ENCODE results near the gene IRAK1. TPM values are rescaled to one million over a fixed set of nuclear protein-coding genes. Genes with fewer than 3 reads are reported as not detected.

IRAK1 gene
- total RNA-seq, 2 donors from 2014 or later = 51.6 to 105 TPM

DNA sequence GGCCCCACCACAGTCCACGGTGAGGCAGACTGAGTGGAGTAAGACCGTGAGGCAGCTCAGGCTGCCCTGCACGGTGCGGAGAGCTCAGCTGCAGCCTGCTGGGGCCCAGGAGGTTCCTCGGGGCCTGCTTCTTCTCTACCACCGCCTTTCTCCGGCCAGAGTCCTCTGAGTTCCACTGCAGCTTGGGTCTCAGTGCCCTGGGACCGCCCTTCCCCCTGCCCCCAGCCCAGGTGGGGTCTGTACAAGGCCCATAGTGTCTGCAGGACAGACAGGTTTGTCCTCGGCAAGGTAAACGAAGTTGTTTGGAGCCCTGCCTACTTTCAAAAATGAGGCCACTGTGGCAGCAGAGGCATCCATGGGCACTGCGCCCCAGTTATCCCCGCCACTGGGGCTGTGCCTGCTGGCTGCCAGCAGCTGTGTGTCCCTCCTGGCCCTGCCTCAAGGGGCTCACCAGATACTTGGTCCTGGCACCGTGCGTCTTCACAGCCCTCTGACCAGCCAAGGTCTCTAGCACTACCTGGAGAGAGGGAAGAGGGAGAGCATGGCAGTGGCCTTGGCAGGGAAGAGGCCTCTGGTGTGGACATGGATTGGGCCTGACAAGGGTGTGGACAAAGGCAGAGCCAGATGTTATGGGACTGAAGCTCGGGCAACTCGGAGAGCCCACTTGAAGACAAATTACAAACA, 4.0 kb downstream of the IRAK1 start:
- H3K27ac ChIP-seq = no peak overlapping the region
- ATAC-seq (no peak), DNase-seq (no peak)
- no peaks in the 10 kb centered on the region for H3K36me3 ChIP-seq (replicated peaks in 1 of 2; ENCODE audit: insufficient read depth in 1 of 2, low read depth in 2 of 2)
- H3K9me3 ChIP-seq = no peaks in the 10 kb centered on the region
- no peak overlapping the region for H3K4me3 ChIP-seq
- intact Hi-C loops (cut with DNase I) = no loop called here
- TF ChIP-seq, protein P1, sequence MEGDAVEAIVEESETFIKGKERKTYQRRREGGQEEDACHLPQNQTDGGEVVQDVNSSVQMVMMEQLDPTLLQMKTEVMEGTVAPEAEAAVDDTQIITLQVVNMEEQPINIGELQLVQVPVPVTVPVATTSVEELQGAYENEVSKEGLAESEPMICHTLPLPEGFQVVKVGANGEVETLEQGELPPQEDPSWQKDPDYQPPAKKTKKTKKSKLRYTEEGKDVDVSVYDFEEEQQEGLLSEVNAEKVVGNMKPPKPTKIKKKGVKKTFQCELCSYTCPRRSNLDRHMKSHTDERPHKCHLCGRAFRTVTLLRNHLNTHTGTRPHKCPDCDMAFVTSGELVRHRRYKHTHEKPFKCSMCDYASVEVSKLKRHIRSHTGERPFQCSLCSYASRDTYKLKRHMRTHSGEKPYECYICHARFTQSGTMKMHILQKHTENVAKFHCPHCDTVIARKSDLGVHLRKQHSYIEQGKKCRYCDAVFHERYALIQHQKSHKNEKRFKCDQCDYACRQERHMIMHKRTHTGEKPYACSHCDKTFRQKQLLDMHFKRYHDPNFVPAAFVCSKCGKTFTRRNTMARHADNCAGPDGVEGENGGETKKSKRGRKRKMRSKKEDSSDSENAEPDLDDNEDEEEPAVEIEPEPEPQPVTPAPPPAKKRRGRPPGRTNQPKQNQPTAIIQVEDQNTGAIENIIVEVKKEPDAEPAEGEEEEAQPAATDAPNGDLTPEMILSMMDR (IDR thresholded peaks at IDR 0.05) = no peak
- no peak for TF ChIP-seq POLR2A (IDR thresholded peaks at IDR 0.05)
- H3K4me1 ChIP-seq = peaks cover 44% of the 10 kb centered on the region
- no peaks in the 10 kb centered on the region for H3K27me3 ChIP-seq
- 71 to 83% methylated on average over 2 to 8 of the region's 16 CpGs for whole genome bisulfite sequencing, 2 donors

DNA sequence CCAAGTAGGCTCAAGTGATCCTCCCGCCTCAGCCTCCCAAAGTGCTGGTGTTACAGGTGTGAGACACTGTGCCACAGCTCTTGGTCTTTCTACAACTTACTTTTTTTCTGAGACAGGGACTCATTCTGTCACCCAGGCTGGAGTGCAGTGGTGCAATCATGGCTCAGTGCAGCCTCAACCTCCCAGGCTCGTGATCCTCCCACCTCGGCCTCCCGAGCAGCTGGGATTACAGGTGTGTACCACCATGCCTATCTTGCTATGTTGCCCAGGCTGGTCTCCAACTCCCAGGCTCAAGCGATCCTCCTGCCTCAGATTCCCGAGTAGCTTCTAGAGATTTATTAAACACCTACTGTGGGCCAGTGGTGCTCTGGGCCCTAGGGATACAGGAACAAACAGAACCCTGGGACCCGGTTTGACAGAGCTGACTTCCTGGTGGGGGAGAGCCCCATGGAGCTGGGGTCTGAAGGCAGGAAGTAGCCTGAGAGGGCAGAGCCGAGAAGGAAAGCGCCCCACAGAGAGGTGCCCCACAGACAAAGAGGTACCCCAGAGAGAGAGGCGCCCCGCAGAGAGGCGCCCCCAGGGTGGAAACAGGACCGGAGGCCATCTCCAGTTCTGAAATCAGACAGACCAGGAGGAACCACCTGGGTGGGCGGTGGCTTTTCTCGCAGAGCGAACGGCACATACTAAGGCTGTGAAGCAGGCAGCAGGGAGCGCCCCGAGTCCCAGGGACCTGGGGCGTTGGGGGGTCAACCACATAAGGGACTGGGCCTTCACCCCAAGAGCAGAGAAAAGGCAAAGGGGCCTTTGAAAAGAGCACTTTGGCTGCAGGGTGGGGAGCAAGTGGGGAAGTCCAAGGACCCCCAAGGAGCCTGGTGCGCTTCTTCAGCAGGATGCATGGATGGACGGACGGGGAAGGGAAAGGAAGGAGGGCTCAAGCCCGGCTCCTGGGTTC, 5.0 kb downstream of the IRAK1 start:
- Histone ChIP-seq H3K4me3 (no peak overlapping the region), H3K27me3 (no peaks in the 10 kb centered on the region), H3K27ac (no peak overlapping the region), H3K4me1 (peaks cover 49% of the 10 kb centered on the region), H3K36me3 (replicated peaks in 1 of 2; ENCODE audit: insufficient read depth in 1 of 2, low read depth in 2 of 2) (no peaks in the 10 kb centered on the region), H3K9me3 (no peaks in the 10 kb centered on the region)
- intact Hi-C loops (cut with DNase I) = no loop called here
- ATAC-seq (no peak), DNase-seq (no peak)
- TF ChIP-seq, protein P1 (IDR thresholded peaks at IDR 0.05) = no peak
- TF ChIP-seq POLR2A (IDR thresholded peaks at IDR 0.05) = no peak
- 87 to 100% methylated on average over 4 to 10 of the region's 24 CpGs for WGBS, 2 donors

DNA sequence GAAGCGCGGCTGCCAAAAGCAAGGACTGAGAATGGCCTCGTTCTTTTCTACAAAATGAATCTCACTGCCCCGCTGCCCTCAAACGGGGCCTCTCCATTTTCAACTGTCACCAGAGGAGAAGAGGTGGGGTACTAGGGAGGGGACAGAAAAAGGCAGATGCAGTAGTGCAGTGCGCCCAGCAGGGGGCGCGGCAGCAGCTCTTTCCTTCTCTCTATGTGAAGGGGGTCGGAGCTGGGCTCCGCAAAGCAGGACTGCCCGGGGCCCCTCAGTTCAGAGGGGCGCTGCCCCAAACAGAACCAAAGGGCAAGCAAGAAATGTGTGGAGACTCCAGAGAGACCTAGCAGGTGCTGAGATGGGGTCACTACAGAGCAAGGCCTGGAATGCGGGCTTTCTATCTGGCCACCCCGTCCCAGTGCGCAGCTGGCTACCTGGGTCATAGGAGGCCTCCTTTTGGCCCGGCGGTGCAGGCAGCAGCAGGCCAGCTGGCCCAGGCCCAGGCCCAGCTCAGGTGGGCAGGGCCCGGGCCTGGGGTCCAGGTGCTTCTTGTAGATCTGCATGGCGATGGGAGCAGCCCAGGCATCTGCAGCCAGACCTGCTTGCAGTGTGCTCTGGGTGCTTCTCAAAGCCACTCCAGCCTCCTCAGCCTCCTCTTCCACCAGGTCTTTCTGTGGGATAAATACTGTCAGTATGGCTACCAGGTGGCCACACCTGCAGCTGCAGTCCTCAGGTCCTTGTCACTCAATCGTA, 5.9 kb downstream of the IRAK1 start:
- DNase-seq = peak in 1 of 4 donors; percentile 36
- H3K27ac ChIP-seq = peak overlapping the region in 3 of 4 donors; percentile 42 to 83 (median 77)
- 31 to 60% methylated on average over 1 to 18 of the region's 20 CpGs for WGBS, 2 donors
- TF ChIP-seq, protein P1 (IDR thresholded peaks at IDR 0.05) = peak; percentile 52 to 81 (median 68)
- no peak for TF ChIP-seq POLR2A (IDR thresholded peaks at IDR 0.05)
- no peak overlapping the region for H3K4me3 ChIP-seq
- no peaks in the 10 kb centered on the region for H3K36me3 ChIP-seq (replicated peaks in 1 of 2; ENCODE audit: insufficient read depth in 1 of 2, low read depth in 2 of 2)
- H3K4me1 ChIP-seq = peaks cover 47% of the 10 kb centered on the region
- intact Hi-C loops (cut with DNase I) = no loop called here
- no peaks in the 10 kb centered on the region for H3K9me3 ChIP-seq
- H3K27me3 ChIP-seq = no peaks in the 10 kb centered on the region
- ATAC-seq = peak; percentile 51

DNA sequence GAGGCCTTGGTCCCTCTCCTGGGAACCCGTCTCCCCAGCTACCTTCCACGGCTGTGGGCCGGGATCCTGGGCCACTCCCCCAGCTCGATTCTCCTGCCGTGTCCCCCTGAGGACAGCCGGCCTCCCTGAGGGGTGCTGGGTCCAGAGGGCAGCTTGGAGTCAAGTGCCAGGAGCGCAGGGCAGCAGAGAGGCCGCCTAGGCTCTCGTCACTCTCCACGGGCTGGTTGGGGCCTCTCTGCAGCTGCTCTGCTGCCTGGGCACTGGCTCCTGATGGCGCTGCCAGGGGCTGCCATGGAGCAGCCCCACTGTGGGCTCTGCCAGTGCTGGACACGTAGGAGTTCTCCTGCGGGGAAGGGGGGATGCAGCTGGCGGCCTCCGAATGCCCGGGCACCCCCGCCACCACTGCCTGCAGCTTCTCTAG, 6.7 kb downstream of the IRAK1 start:
- DNase-seq = no peak
- H3K36me3 ChIP-seq (replicated peaks in 1 of 2; ENCODE audit: insufficient read depth in 1 of 2, low read depth in 2 of 2) = no peaks in the 10 kb centered on the region
- ATAC-seq = peak; percentile 7
- peak overlapping the region; percentile 30 to 83 (median 60) for H3K27ac ChIP-seq
- H3K27me3 ChIP-seq = no peaks in the 10 kb centered on the region
- WGBS, 2 donors = 100% methylated on average over 1 of the region's 17 CpGs; no CpG with 5 or more reads in 1 of the 2 donors
- H3K9me3 ChIP-seq = no peaks in the 10 kb centered on the region
- TF ChIP-seq POLR2A (IDR thresholded peaks at IDR 0.05) = no peak
- TF ChIP-seq, protein P1 (IDR thresholded peaks at IDR 0.05) = no peak
- H3K4me3 ChIP-seq = no peak overlapping the region
- intact Hi-C loops (cut with DNase I) = no loop called here
- H3K4me1 ChIP-seq = peaks cover 40% of the 10 kb centered on the region

Data from body of pancreas (tissue), 4 donors.